Measurements from ENCODE around the gene CCDC51.
"Not testable (repeated sequence)": the region's sequence is repeated elsewhere in the genome, so short reads cannot be mapped to it uniquely, and the experiment has no call there.

CCDC51 gene, protein sequence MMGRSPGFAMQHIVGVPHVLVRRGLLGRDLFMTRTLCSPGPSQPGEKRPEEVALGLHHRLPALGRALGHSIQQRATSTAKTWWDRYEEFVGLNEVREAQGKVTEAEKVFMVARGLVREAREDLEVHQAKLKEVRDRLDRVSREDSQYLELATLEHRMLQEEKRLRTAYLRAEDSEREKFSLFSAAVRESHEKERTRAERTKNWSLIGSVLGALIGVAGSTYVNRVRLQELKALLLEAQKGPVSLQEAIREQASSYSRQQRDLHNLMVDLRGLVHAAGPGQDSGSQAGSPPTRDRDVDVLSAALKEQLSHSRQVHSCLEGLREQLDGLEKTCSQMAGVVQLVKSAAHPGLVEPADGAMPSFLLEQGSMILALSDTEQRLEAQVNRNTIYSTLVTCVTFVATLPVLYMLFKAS

DNA sequence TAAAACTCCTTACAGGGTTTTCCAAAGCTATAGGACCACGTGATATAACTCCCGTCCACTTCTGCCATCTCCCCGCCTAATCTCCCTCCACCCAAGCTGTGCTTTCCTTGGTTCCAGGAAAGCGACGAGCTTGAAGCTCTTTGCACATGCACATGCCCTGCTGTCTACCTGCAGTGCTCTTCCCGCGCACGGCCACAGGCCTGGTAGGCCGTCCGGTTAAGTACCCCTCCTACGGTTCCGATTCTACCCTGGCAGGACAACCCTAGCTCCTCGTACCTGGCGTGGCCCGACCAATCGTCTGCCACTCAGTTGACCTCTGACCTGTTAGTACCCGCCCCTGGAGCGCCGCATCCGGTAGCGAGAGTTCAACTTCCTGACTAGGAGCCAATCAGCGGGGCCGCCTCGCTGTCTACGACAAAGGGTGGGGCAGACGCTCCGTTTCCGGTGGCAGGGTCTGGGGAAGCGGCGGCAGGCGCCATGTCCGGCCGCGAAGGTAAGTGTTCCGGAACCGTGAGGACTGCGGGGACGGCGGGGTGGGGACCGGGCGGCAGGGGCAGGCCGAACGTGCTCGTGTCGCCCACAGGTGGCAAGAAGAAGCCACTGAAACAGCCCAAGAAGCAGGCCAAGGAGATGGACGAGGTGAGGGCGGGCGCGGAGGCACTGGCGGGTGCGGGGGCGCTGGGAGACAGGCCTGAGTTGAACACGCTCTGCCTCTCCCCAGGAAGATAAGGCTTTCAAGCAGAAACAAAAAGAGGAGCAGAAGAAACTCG lies at the start of gene CCDC51, which contains the start of gene TMA7:
TSS of gene CCDC51 (minus strand) at position 300 of the 770 bp plus-strand sequence. CDS start 4,991 bp downstream, outside the sequence.
TSS of gene TMA7 (plus strand) at position 438 of the 770 bp plus-strand sequence. CDS start at position 478, 40 bp downstream.
- FAIRE-seq = peak; percentile 5

DNA sequence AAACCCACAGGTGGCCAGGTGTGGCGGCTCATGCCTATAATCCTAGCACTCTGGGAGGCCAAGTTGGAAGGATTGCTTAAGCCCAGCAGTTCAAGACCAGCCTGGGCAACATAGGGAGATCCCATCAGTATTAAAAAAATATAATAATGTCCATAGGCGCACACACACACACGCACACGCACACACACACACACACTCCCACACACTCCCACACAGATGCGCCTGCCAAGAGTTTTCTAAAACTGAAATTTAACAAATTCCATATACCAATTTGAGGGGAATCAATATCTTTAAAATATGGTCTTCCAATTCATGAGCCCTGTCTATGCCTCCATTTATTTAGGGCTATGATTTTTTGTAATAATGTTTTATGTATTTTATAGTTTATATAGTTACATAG lies 47.0 kb upstream of the CCDC51 start:
- FAIRE-seq = no peak

DNA sequence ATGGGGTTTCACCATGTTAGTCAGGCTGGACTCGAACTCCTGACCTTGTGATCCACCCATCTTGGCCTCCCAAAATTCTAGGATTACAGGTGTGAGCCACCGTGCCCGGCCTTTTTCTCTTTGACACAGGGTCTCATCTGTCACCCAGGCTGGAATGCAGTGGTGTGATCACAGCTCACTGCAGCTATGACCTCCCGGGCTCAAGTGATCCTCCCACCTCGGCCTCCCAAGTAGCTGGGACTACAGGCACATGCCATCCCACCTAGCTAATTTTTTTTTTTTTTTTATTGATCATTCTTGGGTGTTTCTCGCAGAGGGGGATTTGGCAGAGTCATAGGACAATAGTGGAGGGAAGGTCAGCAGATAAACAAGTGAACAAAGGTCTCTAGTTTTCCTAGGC lies 42.9 kb upstream of the CCDC51 start:
- not testable (repeated sequence) for FAIRE-seq

DNA sequence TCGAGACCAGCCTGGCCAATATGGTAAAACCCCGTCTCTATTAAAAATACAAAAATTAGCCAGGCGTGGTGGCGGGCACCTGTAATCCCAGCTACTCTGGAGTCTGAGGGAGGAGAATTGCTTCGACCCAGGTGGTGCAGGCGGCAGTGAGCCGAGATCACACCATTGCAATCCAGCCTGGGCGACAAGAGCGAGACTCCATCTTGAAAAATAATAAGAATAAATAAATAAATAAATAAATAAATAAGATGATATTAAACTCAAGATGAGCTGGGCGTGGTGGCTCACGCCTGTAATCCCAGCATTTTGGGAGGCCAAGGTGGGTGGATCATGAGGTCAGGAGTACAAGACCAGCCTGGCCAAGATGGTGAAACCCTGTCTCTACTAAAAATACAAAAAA lies 41.0 kb upstream of the CCDC51 start:
- FAIRE-seq = not testable (repeated sequence)

DNA sequence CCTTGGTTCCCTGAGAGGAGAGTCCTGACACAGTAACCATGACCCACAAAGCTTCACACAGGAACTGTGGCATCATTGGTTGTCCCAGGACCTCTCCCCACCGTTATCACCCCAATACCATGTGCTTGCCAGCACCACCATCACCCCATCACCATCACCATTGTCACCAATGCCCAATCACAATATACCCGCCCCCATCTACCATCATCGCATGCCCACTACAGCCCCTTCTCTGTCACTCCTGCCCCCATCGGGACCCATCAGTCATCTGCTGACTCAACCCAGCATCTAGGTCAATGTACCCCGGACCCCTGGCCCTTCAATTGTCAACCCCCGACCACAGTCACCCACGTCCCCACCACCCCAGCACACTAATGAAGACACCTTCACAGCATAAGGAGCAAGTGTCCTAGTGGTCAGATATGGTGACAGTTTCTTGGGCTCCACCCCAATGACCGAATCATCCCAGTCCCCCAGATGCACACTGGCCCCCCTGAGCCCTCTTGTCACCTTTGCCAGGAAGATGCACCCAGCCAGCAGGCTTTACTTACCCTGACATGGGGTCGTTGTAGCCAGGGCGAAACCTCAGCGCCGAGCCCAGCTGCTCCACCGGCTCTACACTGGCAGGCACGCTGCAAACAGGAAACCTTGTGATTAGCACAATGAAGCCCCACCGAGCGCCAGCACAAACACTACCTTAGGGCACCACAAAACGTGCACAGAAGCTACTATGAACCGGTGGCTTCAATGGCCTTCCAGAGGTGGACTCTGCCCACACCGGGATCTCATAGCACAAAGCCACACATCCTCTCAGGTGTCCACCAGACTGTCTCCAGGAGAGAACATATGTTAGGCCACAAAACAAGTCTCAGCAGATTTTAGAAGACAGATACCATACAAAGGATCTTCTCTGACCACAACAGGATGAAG lies 39.0 kb upstream of the CCDC51 start:
- FAIRE-seq = no peak

DNA sequence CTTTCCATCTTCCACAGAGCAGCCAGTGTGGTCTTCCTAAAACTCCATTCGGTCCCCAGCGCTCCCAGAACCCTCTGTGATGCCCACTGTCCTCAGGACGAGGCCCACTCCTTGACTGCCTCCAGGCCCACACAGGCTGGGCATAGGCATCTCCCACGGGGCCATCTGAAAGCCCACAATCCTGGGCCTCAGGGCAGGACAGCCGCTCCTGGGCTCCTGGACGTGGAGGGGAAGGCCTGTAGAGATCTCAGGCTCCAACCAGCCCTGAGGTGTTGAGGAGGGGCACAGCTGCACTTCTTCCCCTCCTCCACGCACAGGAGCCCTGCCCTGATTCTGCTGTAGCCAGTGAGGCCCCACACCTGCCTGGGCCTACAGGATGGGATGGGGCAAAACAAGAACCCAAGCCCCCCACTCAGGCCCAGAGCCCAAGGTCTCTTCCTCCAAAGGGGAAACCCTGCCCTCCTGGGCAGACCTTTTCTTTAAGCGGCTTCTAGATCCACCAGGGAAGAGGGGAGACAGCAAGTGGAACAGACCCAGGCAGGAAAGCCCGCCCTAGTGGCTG lies 38.1 kb upstream of the CCDC51 start:
- FAIRE-seq = no peak

DNA sequence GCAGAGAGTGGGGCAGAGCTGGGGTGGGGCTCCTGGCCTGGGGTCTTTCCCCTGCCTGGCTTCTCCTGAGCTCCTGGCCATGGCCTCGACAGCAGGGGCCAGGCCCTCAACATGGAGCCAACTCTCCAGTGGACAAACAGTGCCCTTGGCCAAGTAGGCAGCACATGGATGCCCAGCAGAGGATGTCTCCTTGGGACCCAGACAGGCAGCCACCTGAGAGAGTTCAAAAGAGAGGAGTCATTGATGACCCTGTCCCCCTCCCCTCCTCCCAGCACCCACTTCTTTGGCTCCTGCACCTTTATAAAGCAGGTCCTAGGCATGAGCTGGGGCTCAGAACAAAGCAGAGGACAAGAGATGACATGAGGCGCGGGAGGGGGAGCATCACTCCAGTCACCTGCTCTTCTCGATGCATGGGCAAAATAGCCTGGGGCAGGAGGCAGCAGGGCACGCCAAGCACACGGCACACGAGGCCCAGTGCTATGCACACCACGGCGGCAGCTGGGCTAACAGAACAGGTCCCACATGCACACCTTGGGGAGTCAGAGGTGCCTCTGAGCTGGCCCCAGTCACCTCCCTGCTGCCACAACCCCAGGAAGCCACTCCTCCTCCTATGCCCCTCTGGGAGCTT lies 36.6 kb upstream of the CCDC51 start:
- FAIRE-seq = no peak

DNA sequence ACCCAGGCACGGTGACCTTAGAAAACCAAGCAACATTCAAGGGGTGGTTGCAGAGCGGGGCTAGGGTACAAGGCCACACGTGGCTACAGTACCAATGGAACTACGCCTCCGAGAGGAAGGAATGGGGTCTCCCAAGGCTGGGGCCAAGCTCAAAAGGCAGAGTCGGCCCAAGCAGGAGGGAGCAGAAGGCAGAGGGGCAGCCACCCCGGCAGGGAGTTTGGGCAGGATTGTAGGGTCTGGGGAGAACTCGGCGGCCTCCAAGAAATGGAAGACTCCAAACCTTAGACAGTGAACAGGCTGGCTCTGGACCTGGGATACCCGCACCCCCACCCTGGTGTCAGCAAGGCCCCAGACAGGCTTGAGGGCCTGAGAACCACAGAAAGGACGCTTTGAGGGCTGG lies 35.3 kb upstream of the CCDC51 start:
- no peak for FAIRE-seq

DNA sequence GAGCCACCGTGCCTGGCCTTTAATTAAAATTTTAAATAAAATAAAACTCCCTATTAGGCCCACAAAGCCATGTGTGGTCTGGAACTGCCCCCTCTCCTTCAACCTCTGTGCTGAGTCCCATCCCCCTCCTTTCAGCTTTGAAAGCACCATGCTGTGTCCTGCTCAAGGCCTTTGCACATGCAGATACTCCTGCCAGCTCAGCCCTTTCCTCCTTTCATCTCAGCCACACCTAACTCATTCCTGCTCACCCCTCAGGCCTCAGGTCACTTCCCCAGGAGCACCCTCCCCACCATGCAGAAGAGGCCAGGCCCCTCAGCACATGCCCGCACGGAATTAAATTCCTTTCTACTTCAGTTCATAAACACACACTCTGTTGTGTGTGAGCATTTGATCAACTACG lies 34.7 kb upstream of the CCDC51 start:
- no peak for FAIRE-seq

DNA sequence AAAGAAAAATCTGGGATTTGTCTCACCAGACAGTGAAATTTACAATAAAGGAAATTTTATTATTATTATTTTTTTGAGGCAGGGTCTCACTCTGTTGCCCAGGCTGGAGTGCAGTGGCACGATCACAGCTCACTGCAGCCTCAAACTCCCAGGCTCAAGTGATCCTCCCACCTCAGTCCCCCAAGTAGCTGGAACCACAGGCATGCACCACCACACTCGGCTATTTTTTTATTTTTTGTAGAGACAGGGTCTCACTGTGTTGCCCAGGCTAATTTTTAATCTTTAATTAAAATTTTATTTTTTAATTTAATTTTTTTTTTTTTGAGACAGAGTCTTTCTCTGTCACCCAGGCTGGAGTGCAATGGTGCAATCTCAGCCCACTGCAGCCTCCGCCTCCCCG lies 34.1 kb upstream of the CCDC51 start:
- not testable (repeated sequence) for FAIRE-seq

DNA sequence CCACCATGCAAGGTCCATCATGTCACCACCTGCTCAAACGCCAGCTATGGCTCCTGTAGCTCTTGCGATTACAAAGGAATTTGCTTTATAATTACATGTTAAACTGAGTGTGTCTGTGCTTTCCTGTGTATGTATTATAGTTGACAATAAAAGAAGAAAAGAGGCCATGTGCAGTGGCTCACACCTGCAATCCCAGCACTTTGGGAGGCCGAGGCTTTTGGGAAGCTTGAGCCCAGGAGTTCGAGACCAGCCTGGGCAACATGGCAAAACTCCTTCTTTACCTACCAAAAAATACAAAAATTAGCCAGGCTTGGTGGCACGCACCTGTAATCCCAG lies 33.7 kb upstream of the CCDC51 start:
- FAIRE-seq = no peak

DNA sequence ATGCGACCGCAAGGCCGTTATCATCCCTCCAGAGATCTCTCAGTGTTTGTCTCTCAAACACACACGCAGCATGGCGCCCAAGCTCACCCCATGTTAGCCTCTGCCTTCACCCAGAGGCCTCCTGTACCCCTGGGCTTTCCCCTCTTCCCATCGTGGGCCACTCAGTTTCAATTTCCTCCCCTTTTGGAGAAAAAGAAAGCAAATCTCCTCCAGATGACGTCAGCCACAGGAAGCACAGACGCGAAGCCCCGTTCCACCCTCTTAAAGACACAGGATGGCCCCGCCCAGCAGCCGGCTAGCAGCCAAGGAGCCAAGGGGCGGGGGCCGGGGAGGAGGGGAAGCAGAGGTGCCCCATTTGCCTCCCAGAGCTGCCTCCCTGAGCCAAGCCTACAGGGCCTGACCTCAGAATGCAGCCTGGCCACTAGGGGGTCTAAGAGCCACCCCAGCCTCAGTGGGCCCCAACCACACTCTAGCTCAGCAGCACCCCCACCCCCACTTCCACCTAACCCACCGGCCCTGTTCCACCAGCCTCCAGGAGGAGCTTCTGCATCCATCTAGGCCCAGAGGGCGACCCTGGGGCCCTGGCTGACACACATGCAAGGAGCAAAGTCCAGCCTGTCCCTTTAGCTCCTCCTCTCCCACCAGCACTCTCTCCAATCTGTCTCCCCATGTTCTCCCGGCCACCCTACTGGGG lies 33.2 kb upstream of the CCDC51 start:
- FAIRE-seq = no peak

DNA sequence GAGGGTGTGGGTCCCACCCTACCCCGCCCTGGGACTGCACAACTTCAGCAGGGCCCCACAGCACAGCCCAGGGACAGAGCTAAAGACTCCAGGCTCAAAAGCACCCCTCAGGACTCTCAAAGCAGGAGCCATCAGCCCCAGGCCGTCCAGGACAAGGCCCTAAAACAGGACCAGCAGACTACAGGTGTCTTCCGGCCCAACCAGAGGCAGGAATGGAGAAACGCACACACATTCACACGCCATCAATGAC lies 32.7 kb upstream of the CCDC51 start:
- no peak for FAIRE-seq

DNA sequence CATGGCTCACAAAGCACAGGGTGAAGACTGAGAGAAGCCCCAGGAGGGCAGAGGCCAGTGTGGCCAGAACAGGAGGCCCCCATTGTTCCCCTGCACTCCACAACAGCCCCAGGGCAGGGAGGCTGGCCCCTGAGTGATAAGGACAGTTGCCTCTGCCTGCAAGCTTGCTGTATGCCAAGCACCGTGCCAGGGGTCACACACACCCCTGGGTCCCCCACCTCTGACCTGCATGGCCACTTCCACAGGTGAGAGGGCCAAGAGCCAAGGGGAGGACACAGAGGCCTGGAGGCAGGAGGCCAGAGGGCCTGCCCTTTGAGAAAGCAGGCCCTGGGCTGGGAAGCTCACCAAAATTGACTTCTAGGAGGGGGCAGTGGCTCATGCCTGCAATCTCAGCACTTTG lies 30.4 kb upstream of the CCDC51 start:
- no peak for FAIRE-seq

DNA sequence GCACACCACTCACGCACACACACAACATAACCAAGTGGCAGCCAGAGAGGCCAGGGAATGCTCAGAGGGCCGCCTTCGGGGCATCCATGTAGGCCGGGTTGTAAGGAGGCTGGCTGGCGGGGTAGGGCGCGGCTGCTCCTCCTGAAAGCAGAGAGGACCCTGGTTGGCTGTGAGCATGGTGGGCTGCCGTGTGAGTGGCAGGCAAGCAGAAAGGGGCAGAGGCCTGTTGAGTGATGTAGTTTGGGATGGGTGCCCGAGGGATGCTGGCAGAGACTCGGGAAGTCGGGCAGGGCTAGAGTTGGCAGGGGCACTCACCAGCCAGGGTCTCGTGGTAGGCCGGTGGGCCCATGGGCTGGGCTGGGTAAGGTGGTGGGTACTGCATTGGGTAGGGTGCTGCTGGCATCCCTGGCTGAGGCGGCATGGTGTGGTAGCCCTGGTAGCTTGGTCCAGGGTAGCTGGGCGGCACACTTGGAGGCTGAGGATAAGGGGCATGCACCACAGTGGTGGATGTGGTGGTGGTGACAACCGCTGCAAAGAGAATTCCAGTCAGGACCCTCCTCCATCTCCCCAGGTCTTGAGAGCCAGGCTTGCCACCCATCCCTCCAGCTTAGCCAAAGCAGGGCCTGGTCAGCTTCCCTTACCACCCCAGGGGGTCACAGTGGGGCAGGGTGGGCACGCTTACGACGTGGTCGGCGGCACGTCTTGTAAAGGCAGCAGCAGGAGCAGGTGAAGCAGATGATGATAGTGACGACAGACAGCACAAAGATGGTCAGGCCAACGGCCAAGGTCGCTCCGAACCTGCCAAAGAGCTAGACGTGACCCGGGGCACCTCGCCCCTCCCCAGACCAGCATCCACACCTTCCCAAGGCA lies 29.4 kb upstream of the CCDC51 start:
- FAIRE-seq = no peak

DNA sequence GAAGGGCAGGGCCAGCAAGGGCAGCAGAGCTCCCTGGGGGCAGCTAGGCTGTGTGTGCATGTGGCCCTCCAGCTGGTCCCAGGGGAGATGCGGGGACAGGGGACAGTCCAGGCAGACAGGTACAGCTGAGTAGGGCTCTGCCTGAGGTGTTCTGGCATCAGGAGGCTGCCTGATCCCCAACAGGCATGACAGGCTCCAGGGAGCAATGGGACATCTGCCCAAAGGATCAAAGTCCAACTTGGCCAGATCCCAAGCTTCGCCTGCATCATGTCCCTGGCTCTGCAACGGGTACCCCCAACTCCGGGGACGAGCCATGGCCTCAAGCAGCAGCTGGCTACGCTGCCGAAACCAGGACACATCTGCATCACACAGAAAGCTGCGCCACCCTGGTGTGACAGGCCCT lies 28.4 kb upstream of the CCDC51 start:
- FAIRE-seq = no peak

DNA sequence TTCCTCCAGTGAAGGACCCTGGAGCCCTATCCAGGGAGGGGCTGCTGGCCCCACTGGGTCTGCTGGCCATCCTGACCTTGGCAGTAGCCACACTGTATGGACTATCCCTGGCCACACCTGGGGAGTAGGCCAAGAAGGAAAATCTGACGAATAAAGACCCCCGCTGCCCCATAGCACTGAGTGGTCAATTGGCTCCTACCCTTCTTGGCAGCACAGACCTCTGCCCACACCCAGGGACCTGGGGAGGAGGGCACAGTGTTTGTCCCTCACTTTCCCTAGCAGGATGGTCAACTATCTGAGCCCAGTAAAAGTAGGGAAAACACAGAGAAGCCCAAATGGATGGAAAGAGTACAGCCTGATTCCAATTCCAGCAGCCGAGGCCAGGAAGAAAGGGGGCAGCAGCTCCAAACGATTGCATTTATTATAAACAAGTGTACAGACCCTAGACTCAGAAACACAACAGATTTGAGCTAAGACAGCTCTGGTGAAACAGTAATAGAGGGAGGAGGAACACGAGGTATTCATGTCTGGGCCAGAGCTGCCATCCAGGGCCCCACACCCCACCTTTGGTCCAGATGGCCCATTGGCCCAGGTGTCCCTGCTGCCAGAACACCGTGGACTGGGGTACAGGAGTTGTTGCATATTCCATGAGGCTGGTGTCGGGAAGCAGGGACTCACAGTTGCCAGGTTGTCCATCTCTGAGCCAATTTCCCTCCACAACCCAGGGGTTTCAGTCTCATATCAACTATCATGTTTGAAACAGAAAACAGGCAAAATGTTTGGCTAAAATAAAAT lies 27.8 kb upstream of the CCDC51 start:
- no peak for FAIRE-seq

DNA sequence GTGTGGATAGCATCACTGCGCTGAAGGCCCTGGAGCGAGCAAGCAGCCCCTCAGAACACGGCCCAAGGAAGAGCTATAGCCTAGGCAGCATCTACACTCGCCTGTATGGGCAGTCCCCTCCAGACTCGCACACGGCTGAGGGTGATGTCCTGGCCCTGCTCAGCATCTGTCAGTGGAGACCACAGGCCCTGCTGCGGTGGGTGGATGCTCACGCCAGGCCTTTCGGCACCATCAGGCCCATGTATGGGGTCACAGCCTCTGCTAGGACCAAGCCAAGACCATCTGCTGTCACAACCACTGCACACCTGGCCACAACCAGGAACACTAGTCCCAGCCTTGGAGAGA lies 27.2 kb upstream of the CCDC51 start:
- no peak for FAIRE-seq

DNA sequence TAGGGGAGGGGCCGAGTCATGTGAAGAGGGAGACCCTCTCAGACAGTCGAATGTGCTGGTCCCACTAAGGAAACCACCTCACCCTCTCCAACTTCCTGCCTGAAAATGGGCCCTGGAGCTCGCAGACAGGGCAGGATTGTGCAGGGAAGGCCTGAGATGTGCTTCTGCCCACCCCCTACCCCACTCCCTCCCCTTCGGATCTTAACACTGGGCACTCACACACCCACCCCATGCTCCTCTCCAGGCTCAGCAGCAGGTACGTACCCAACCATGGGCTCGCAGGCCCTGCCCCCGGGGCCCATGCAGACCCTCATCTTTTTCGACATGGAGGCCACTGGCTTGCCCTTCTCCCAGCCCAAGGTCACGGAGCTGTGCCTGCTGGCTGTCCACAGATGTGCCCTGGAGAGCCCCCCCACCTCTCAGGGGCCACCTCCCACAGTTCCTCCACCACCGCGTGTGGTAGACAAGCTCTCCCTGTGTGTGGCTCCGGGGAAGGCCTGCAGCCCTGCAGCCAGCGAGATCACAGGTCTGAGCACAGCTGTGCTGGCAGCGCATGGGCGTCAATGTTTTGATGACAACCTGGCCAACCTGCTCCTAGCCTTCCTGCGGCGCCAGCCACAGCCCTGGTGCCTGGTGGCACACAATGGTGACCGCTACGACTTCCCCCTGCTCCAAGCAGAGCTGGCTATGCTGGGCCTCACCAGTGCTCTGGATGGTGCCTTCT lies 26.6 kb upstream of the CCDC51 start:
- FAIRE-seq = no peak

Measured in colon (tissue), 2 donors.